HS-5 (cell line): ENCODE data around the gene KLF6.

ENCODE experiments used
- DNase-seq: peaks from one replicate; pipeline ENCODE4 v3.0.0-alpha.2; 2012; ENCODE audit warnings: low read depth

The KLF6 gene

GRCh38 chr10:3811291-3811870, 26.4 kb upstream of the KLF6 start:
- DNase-seq = no peak

- no peak for DNase-seq
These were observed 23.7 kb upstream of the KLF6 start for GRCh38 chr10:3808689-3809199.

- no peak for DNase-seq
These were observed 23.0 kb upstream of the KLF6 start for GRCh38 chr10:3807928-3808496.

- DNase-seq = no peak
These were observed 22.4 kb upstream of the KLF6 start for GRCh38 chr10:3807211-3807927.

- DNase-seq = no peak
These were observed 21.6 kb upstream of the KLF6 start for GRCh38 chr10:3806603-3807002.

- DNase-seq = peak; percentile 61
These were observed 20.9 kb upstream of the KLF6 start for GRCh38 chr10:3805791-3806461.

GRCh38 chr10:3805201-3805790, 20.3 kb upstream of the KLF6 start:
- no peak for DNase-seq

- DNase-seq = no peak
These were observed 19.1 kb upstream of the KLF6 start for GRCh38 chr10:3803927-3804741.

GRCh38 chr10:3803295-3803926, 18.4 kb upstream of the KLF6 start:
- DNase-seq = no peak

GRCh38 chr10:3802526-3803265, 17.7 kb upstream of the KLF6 start:
- no peak for DNase-seq

GRCh38 chr10:3801558-3802192, 16.7 kb upstream of the KLF6 start:
- no peak for DNase-seq

- no peak for DNase-seq
These were observed 15.6 kb upstream of the KLF6 start for GRCh38 chr10:3800586-3800985.

- no peak for DNase-seq
These were observed 12.7 kb upstream of the KLF6 start for GRCh38 chr10:3797750-3798149.

- DNase-seq = no peak
These were observed 8.5 kb upstream of the KLF6 start for GRCh38 chr10:3793553-3793952.

GRCh38 chr10:3792710-3793219, 7.8 kb upstream of the KLF6 start:
- no peak for DNase-seq

GRCh38 chr10:3791974-3792633, 7.1 kb upstream of the KLF6 start:
- DNase-seq = no peak

- DNase-seq = no peak
These were observed 5.8 kb upstream of the KLF6 start for GRCh38 chr10:3790858-3791257.

GRCh38 chr10:3790272-3790671, 5.3 kb upstream of the KLF6 start:
- DNase-seq = no peak

- no peak for DNase-seq
These were observed 4.6 kb upstream of the KLF6 start for GRCh38 chr10:3789621-3790020.
